Peyer's patch (tissue), 4 donors: ENCODE data around the gene MTMR3.

Experiments
- CTCF ChIP-seq, 6 experiments: fragments of 450-650 bp in 4 of 6; fragments of 200-600 bp in 2 of 6; sonication (generic) in 1 of 6; IDR thresholded peaks; one replicate each; pipeline ENCODE4 v1.5.1; 2017 to 2019; ENCODE audit warnings: antibody characterized with exemption in 6 of 6, mild to moderate bottlenecking in 3 of 6, moderate library complexity in 1 of 6
- POLR2A ChIP-seq, 2 donors: fragments of 450-650 bp; IDR thresholded peaks; one replicate each; pipeline ENCODE4 v1.5.1; 2017; ENCODE audit warnings: antibody characterized with exemption in 2 of 2, mild to moderate bottlenecking in 2 of 2, moderate library complexity in 2 of 2

DNA sequence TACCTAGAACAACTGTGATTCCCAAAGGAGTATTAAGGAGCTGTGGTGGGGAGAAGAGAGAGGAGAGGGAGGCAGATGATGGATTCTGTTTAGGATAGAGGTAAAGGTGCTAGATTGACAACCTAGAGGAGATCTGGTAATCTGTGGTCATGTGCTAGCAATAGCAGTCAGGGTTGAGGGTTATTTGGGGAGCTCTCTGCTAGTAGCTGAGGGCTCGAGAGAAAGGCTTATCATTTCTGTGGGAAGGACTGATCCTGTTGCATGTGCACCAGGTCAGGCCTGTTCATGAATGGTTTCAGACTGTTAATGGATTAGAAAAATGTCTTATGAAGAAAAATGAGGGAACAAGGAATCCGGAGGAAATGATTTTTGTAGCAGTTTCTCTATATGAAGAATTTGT, 63.2 kb downstream of the MTMR3 start:
- no peak for TF ChIP-seq CTCF (IDR thresholded peaks at IDR 0.05)
- no peak for TF ChIP-seq POLR2A (IDR thresholded peaks at IDR 0.05)
